Colonic mucosa (tissue), 4 donors: ENCODE data around the gene TMX4. TPM values are rescaled to one million over a fixed set of nuclear protein-coding genes. Genes with fewer than 3 reads are reported as not detected.

ENCODE experiments used
- DNase-seq: peaks from one replicate; pipeline ENCODE4 v3.0.0-alpha.2; 2020
- H3K27ac ChIP-seq: fragments of 200-600 bp; one replicate; pipeline ENCODE4 v1.8.0; 2021
- H3K27me3 ChIP-seq: fragments of 200-600 bp; one replicate; pipeline ENCODE4 v1.8.0; 2021
- H3K36me3 ChIP-seq: fragments of 200-600 bp; one replicate; pipeline ENCODE4 v1.8.0; 2021
- H3K4me1 ChIP-seq: fragments of 200-600 bp; one replicate; pipeline ENCODE4 v1.8.0; 2021; ENCODE audit warnings: mild to moderate bottlenecking
- H3K4me3 ChIP-seq: fragments of 200-600 bp; one replicate; pipeline ENCODE4 v1.8.0; 2021
- H3K9ac ChIP-seq, 2 donors: one replicate each; pipeline ENCODE4 v1.7.0; 2013; ENCODE audit warnings: control low read depth in 2 of 2, low read depth in 2 of 2, low read length in 2 of 2
- H3K9me3 ChIP-seq: fragments of 200-600 bp; one replicate; pipeline ENCODE4 v1.8.0; 2021
- intact Hi-C: fragments of 100-400 bp; cut with DNase I; formaldehyde crosslinking; loops from one replicate; pipeline ENCODE4 v1.14.1; 2022
- total RNA-seq, 2 donors: library from RNA; stranded (reverse); fragmentation: NEBNext Ultra II Directional in 1 of 2; extraction: Animal tissue kit (Norgen Biotek cat#: 25700) in 1 of 2; gene quantifications; one replicate each; pipeline ENCODE4 v1.2.1, GENCODE V29; 2021
- TF ChIP-seq, protein P1 (sequence below): fragments of 200-600 bp; IDR thresholded peaks from one replicate; pipeline ENCODE4 v1.8.0; 2022; ENCODE audit warnings: antibody characterized with exemption, mild to moderate bottlenecking
- donor health status: healthy.
- donor health status: DM: no; HTN: no; CAD: no.
- donor health status: DM: no; HTN: no; CAD: no.

Gene TMX4
- total RNA-seq, 2 donors from 2014 or later = 26.5 to 28.0 TPM

GRCh38 chr20:7984192-7984591, 35.4 kb downstream of the TMX4 start:
- Histone ChIP-seq H3K4me3 (no peak overlapping the region), H3K4me1 (no peaks in the 10 kb centered on the region), H3K27me3 (no peaks in the 10 kb centered on the region), H3K9me3 (no peaks in the 10 kb centered on the region), H3K36me3 (no peaks in the 10 kb centered on the region), H3K9ac (no peak overlapping the region), H3K27ac (no peak overlapping the region)
- TF ChIP-seq, protein P1, sequence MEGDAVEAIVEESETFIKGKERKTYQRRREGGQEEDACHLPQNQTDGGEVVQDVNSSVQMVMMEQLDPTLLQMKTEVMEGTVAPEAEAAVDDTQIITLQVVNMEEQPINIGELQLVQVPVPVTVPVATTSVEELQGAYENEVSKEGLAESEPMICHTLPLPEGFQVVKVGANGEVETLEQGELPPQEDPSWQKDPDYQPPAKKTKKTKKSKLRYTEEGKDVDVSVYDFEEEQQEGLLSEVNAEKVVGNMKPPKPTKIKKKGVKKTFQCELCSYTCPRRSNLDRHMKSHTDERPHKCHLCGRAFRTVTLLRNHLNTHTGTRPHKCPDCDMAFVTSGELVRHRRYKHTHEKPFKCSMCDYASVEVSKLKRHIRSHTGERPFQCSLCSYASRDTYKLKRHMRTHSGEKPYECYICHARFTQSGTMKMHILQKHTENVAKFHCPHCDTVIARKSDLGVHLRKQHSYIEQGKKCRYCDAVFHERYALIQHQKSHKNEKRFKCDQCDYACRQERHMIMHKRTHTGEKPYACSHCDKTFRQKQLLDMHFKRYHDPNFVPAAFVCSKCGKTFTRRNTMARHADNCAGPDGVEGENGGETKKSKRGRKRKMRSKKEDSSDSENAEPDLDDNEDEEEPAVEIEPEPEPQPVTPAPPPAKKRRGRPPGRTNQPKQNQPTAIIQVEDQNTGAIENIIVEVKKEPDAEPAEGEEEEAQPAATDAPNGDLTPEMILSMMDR = no peak
- DNase-seq = no peak
- intact Hi-C loops = no loop called here

- intact Hi-C loops = no loop called here
- DNase-seq = no peak
- no peak overlapping the region for H3K27ac ChIP-seq
- no peaks in the 10 kb centered on the region for H3K4me1 ChIP-seq
- H3K9me3 ChIP-seq = no peaks in the 10 kb centered on the region
- H3K9ac ChIP-seq = no peak overlapping the region
- H3K4me3 ChIP-seq = no peak overlapping the region
- H3K27me3 ChIP-seq = no peaks in the 10 kb centered on the region
- TF ChIP-seq, protein P1 = no peak
- H3K36me3 ChIP-seq = no peaks in the 10 kb centered on the region
These were observed 38.2 kb downstream of the TMX4 start for GRCh38 chr20:7981374-7981773.

DNA sequence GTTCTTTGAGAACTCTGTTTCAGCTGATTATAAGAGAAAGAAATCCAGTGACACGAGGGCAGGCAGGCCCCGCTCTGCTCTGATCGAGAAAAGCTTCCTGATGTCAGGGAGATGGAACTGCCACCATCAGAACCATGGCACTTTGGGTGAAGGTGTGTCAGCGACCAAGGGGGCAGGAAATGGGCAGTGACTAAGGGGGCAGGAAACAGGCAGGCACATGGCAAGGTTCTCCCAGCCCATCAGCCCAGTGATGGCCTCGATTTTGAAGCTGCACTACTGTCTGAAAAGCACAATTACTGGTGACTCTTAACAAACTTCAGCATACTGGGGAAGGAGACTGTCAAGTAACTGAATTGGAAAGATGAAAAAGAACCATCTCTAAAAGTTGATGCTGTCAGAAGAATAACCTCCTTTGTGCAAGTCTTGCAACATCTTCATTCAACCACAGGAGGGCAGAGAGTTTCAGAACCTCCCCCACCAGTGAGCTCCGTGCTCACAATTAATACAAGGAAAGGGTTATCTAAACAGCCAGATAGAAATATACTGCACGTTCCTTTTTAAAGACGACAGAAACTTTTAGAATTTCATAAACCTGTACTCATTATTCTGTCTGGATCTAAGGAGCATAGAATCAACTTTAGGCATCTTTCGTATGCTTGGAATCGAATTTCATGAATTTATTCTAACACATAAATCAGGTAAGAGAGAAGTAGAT, 39.1 kb downstream of the TMX4 start:
- H3K27me3 ChIP-seq = no peaks in the 10 kb centered on the region
- DNase-seq = no peak
- no peak overlapping the region for H3K4me3 ChIP-seq
- no peak overlapping the region for H3K9ac ChIP-seq
- H3K4me1 ChIP-seq = no peaks in the 10 kb centered on the region
- H3K27ac ChIP-seq = no peak overlapping the region
- intact Hi-C loops = no loop called here
- no peaks in the 10 kb centered on the region for H3K9me3 ChIP-seq
- no peaks in the 10 kb centered on the region for H3K36me3 ChIP-seq
- TF ChIP-seq, protein P1 = no peak

- no peaks in the 10 kb centered on the region for H3K27me3 ChIP-seq
- intact Hi-C loops = no loop called here
- H3K9ac ChIP-seq = no peak overlapping the region
- TF ChIP-seq, protein P1 = no peak
- H3K9me3 ChIP-seq = no peaks in the 10 kb centered on the region
- DNase-seq = no peak
- H3K27ac ChIP-seq = no peak overlapping the region
- H3K36me3 ChIP-seq = no peaks in the 10 kb centered on the region
- no peaks in the 10 kb centered on the region for H3K4me1 ChIP-seq
- H3K4me3 ChIP-seq = no peak overlapping the region
These were observed 41.9 kb downstream of the TMX4 start for GRCh38 chr20:7977709-7978108.

DNA sequence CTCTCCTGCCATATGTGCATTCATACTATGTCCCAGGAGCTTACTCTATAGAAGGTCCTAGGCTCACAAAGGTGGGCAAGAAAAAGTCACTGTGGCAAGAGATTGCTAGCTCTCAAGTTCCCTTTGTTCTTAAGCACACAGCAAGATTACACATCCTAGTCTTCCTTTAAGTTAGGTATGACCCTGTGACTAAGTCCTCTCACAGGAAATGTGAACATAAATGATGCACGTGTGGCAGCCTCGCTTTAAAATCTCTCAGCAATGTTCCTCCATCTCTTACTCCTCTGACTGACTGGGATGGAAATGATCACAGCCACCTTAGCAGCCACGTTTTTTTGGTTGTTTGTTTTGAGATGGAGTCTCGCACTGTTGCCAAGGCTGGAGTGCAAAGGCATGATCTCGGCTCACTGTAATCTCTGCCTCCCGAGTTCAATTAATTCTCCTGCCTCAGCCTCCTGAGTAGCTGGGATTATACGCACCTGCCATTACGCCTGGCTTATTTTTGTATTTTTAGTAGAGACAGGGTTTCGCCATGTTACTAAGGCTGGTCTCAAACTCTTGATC, 43.6 kb downstream of the TMX4 start:
- H3K9me3 ChIP-seq = no peaks in the 10 kb centered on the region
- no peak for DNase-seq
- no peak overlapping the region for H3K9ac ChIP-seq
- TF ChIP-seq, protein P1 = no peak
- no peaks in the 10 kb centered on the region for H3K4me1 ChIP-seq
- no peak overlapping the region for H3K27ac ChIP-seq
- no peaks in the 10 kb centered on the region for H3K36me3 ChIP-seq
- intact Hi-C loops = no loop called here
- H3K4me3 ChIP-seq = no peak overlapping the region
- no peaks in the 10 kb centered on the region for H3K27me3 ChIP-seq
